ACHN (cell line): ENCODE results near the gene NTRK2.
A peak's percentile ranks its signal among the peaks of the same experiment; 100 is the strongest.

Experiments
- DNase-seq: peaks from one replicate; pipeline ENCODE4 v3.0.0-alpha.2; 2015
- in situ Hi-C: cut with HindIII; loops from 2 replicates; pipeline ENCODE4 v1.10.0; 2017; ENCODE audit warnings: low sequenced_read_pairs, low pct_ligation_motif_present, low pct_unique_long_range_greater_than_20kb

NTRK2 gene

DNA sequence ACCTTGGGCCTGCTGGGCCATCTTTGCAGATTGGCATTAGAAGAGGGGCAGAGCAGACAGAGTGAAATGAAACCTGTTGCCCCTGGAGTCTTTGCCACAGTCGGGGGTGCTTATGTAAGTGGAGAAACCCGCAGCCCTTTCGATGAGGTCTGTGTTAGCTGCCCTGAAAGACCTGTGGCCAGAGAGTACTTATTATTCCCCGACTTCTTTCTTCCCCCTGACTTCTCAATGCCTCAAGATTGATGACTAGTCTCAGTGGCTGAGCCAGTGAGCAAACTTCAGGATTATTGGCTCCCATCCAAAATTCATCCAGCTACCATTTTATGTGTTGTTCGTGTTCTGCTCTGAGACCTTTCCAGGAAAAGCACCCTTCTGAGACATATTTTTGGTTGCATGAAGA, 7.6 kb downstream of the NTRK2 start:
- in situ Hi-C loops, result no loop called here
- DNase-seq, result no peak

DNA sequence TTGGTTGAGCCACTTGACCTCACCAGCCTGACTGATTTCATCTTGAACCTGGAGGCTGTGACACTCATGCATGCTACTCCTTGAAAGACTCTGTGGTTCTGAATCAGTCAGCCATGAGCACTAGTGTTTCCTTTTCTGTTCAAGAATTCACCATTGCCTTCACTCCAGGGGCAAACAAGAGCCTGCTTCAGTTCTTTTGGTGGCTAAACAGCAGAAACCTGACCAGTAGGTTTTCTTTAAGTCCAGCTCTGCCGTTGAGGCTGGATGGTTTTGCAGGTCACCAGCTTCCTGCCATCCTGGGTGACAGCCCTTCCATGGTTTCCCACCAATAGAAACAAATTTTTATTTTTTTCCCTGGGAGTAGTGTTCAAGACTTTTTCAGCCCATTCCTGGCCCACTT, 10.0 kb downstream of the NTRK2 start:
- in situ Hi-C loops, result no loop called here

DNA sequence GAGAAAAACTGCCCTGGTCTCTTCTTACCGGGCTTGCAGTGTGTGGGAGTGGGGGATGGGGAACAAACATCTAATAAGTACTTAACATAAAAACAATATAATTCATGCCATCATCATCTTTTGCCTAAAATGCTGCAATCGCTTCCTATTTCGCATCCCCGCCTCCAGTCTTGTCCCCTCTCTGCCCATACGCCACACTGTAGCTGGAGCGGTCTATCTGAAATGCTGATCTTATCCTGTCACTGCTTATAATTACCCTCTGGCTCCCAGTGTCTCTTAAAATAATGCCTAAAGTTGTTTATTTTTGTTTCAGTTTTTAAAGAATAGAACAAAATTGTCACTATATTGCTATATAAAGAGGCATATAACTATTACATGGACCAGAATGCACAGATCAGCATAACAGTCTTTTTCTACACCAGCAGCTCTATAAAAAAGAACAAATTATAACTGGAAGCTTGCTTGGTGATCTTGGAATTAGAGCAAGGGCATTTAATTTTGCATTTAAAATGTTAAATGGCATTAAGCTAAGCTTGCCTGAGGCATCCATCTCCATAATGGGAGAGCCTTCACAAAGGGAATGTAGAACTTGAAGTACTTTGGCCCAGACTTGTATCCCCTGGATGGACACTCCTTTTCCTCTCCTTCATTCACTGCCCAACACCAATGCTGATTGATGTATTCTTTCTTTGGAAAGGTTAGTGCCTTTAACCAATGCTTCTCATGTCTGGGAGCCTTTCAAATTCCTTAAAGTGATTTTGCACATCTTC, 12.2 kb downstream of the NTRK2 start:
- in situ Hi-C loops, result no loop called here
- DNase-seq, result no peak

More for the DNA sequence above, 10.0 kb downstream of the NTRK2 start:
- no peak for DNase-seq

DNA sequence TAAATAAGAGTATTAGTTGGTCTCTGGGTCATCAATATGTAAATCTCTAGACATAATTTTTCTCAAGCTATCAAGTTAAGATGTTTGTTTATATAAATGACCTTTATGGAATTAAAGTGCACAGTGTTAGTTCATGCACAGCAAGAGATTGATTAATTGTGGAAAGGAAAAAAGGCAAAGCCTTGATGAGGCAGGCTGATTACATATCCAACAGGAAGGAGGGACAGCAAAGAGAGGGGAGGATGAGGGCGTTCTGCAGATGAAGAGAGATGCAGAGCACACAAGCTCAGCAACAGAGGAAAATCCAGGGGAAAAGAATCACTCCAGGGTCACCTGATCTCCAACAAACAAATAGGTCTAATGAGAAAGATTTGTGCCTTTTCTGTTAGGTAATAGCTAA, 16.5 kb downstream of the NTRK2 start:
- DNase-seq, result no peak
- in situ Hi-C loops, result no loop called here

DNA sequence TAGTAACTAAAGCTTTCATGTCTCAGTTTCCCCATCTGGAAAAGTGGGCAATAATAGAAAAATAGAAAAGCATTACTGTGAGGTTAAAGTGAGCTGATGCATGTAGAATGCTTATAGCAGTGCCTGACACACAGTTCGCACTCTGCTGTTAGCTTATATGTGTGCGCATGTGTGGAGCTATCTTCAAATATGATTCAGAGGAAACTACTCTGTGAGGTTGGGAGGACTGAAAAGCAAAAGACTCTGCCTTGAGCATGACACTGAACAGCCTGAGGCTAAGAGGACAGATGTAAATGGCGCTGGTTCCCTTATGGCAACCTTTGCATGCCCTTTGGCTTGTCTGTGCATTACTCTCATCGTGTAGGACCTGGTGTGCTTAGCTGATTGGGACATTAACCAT, 19.4 kb downstream of the NTRK2 start:
- no peak for DNase-seq
- in situ Hi-C loops, result no loop called here

DNA sequence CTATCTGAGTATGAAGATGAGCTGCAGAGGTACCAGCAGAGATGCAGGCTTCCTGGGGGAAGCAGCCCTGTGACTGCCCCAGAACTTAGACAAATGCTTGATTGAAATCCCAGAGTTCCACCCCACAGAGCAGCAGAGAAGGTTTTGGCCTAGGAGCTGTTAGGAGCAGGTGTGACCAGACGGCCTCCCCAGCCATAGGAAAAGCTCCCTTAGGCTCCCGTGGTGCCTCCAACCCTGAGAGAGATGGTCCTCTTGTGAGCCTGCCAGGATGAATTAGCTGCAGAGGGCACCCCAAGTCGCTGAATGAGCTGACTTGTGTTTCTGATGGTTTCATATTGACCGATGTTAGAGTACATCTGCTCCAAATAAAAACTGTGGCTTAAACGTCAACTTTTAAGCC, 22.1 kb downstream of the NTRK2 start:
- DNase-seq, result no peak
- in situ Hi-C loops, result no loop called here

DNA sequence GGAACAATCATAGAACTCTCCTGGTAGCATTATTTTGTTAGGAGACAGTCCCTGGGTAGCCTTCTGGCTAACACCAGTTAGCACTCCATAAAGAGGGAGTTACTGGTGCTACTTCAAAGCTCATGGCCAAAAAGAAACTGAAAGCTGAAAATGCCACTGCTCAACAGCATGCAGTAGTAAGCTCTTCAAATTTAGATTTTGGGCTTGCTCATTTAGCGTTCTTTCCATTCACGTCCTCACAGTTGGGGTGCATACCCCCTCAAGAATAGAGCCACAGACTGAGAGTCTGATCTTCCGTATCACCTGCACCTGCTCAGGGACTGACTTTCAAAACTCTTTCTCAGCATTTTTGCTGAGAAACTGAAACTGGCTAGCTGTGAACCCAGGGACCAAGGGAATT, 24.7 kb downstream of the NTRK2 start:
- DNase-seq, result no peak
- in situ Hi-C loops, result no loop called here

DNA sequence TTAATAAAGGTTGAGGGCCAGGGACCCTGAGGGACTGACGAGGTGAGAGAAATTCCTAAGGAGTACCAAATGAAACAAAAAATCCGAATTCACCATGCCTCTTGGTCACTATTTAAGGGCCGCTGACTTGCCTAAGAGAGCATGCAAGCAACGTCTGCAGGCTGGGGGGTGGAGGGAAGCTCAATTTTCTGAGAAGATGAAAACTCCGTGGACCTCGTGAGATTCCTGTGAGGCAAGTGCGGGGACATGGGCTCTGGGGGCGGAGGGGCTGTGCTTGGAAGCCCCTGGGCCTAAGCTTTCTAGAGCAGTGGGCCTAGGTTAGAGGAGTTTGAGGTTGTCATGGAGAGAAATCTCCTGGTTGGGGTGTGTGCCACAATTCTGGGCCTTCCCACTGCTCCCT, 27.5 kb downstream of the NTRK2 start:
- in situ Hi-C loops, result no loop called here
- no peak for DNase-seq

DNA sequence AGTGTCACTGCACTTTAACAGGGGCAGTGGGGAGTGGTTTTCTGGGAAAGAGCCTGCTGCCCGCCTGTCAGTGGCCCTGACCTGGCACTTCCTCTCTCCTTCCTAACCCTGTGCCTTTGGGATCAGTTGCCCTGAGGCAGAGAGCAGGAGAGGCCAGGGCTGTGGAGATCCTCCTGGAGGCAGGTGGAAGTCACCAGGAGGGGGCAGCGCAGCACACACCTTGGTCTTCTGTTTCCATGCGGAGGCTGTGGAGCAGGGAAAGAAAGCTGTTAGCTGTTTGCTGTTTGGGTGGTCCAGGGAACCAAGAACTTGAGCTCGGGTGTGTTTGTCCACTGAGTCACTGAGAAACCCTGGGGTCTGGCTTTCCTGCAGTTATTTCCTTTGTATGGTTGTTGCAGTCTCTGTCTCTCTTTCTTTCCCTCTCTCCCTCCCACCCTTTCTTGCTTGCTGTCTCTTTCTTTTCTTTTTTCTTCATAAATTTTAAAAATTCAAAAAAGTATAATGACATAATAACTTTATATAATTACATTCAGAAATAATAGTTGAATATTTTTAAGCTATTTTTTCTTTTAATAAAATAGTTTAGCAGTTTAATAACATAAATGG, 28.1 kb downstream of the NTRK2 start:
- DNase-seq, result peak; percentile 46
- in situ Hi-C loops, result no loop called here

DNA sequence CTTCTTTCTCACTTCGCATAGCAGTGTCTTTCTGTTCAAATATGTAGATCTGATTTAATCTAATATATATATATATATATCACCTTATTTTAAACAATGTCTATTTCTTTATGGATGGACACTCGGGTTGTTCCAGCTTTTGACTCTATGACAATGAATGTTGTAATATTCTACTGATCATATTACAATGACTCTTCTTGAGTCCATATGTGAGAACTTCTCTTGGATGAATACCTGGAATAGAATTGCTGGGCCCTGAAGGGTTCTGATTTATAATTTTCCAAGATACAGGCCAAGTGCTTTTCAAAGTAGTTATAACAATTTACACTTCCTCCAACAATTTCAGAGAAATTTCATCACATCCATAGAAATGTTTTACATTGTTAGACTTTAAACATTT, 28.8 kb downstream of the NTRK2 start:
- no peak for DNase-seq
- in situ Hi-C loops, result no loop called here

DNA sequence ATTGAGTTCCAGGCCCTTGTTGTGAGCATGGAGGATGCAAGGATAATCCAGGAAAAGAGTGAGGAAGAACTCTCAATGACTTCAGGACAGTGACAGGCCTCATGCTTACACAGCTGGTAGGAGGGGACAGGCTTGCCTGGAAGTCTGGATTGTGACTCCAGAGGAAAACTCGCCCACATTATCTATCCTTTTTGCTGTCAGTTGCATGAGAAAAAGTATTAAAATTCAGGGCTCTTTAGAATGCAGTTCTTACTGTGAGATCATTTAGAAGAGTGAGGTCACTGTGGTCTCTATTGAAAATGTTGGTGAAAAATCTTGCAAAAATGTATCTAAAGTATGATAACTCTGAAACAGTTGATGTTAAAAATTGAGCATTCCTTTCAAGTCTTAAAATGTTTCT, 30.5 kb downstream of the NTRK2 start:
- DNase-seq, result no peak
- in situ Hi-C loops, result no loop called here

DNA sequence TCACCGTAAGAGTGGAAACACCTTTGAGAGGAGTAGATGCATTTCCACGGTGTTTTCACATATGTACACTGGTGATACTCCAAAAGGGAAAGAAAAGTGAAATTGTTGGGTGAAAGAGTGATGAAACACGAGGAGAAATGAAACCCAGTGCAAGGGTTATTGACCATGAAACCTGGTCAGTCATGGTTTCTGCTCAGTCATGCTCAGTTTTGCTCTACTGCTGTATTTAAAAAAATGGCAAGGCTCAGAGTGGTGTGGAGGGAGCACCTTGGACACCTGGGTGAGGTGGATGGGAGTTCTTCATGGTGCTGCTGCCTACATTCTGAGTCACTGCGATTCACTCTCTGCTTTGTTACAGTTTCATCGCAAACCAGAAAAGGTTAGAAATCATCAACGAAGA, 32.3 kb downstream of the NTRK2 start:
- in situ Hi-C loops, result no loop called here
- DNase-seq, result no peak

DNA sequence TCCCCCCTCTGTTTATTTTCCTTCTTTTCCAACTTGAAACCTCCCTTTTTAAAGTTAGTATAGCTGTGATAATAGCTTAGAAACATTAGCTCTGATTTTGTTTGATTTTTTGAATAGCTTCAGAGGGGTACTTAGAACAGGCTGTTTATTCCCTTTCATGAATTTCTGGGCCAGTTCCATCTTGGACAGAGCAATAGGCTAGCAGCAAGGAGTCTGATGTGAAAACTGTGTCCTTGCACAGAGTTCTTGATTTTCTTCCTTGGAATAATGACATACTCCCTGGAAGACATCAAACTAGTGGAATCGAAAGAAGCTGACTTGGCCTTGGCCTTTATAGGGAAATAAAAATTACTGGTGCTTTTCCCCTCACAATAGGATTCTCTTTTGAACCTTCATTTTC, 32.9 kb downstream of the NTRK2 start:
- no peak for DNase-seq
- in situ Hi-C loops, result no loop called here

DNA sequence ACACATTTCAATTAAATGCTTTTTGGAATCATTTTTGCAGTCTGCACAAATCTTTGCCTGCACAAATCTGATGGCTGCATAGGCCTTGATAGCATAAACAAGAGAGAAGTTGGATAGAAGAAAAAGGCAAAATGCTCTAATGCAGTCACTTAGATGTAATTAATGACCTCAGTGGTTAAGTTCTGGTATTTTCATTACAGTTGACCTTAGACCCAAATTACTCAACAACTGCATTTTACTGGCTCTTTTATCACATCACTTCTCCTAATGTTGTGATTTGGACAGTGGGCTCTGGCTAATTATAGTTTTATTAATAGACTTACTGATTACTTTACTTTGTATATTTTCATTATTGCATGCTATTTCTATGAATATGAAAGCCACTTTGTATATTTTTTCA, 34.3 kb downstream of the NTRK2 start:
- in situ Hi-C loops, result no loop called here

DNA sequence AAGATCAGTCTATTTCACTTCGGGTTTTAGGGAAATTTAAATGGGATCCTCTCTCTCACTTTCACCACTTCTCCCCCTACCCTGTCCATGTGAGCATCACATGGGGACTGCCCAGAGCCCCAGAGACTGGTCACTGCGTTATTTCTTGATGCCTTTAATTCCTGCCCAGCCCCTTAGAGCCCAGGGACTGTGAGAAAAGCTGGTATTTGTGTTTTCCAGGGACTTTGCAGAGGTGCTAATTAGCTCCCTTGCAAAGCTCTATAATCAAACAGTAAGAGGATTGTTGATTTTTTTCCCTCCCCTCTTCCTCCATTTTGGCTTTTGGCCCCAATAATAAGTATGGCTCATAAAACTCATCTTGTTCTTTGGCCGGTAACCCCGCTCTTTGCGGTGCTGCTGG, 35.6 kb downstream of the NTRK2 start:
- DNase-seq, result no peak
- in situ Hi-C loops, result no loop called here

More for the DNA sequence above, 34.3 kb downstream of the NTRK2 start:
- DNase-seq, result no peak

DNA sequence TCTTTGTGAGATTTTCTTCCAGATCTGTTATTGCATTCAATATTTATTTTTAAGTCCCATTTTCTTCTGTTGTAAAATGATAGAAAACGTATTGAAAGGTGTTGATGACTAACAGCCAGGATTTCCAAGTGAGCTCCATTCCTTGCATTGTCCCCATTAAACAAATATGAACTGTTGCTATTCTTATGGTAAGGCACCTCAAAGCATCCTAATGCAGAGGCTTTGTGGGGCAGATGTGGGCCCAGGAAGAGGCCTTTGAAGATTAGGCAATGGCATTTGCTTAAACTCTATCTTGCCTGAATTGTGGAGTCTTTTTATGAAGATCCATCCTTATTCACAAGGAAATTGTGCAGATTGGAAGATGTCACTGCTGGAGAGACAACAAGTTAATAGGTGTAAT, 38.9 kb downstream of the NTRK2 start:
- DNase-seq, result no peak
- in situ Hi-C loops, result no loop called here

DNA sequence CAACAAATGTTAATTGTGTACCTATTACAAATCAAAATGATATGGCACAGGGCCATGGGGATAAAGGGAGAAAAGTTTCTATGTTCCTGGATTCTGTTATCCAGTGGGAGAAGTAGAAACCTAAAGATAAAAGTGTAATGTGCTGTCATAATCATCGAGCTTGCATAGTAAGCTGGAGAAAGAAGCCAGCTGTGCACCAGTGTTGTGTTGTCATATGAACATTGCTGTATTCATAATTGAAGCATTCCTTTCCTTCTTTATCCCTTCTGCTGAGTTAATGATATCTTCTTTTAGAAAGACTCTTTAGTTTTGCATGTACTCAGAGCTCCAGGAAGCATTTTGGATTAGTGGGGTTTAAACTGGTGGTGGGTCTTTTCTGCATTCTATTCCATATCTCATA, 39.5 kb downstream of the NTRK2 start:
- no peak for DNase-seq
- in situ Hi-C loops, result no loop called here

DNA sequence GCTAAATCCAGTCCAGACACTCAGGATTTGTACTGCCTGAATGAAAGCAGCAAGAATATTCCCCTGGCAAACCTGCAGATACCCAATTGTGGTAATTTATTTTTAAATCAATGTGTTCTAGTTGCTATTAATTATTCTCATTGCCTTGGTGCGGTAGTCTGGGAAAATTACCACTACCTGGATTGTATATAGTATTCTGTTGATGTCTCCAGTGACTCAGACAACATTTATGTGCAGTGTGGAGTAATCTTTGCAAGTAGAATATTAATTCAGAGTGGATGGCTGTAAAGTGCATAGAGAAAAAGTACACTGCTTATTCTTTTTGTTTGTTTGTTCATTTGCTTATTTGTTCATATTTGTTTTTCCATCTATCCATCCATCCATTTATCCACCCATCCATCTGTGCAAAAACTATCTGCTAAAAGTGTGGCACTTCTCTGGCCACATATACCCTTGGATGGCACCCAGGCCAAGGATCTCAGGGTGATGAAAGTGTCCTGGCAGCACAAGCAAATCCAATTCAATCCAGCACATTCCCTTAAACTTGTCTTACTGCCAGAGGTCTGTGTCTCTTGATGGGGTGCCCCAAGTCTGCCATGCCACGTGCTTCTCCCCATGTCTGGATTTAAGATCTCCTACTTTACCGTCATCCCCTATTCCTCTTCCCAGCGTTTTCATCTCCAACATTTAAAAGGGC, 41.3 kb downstream of the NTRK2 start:
- in situ Hi-C loops, result no loop called here
- DNase-seq, result no peak

DNA sequence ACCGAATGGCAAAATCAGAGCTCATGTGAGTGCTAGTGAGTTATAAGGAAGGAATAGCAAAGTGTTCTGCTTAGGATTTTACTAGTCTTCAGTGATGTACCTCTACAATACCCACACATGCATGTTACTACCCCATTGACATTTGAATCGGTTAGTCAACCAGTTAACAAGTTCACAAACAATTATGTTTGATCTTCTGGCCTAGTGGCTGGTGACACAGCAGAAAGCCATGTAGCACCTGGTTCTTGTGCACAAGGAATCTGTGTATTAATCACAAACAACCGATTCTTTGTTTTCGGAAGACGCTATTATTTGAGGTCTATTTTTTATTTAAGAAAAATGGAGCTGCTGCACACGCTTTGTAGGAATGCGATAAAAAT, 41.9 kb downstream of the NTRK2 start:
- in situ Hi-C loops, result no loop called here

DNA sequence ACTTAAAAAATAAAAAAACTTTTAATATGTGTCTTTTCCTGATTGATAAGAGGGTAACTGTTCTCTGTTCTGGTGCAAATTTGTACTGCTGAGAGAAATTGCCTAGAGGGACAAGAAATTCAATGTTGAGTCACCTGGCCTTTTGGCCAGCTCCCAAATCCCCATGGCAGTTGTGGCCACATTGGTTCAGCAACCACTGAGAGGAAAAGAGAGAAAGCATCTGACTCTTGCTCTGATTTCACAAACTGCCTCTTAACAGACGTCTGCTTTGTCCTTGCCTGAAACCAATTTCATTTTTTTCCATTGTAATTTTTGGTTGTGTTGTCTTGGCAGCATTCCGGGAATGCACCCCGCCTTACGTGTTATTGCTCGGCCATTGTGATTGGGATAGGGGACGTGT, 42.4 kb downstream of the NTRK2 start:
- in situ Hi-C loops, result no loop called here
- no peak for DNase-seq

More for the DNA sequence above, 41.9 kb downstream of the NTRK2 start:
- DNase-seq, result no peak
